Breast epithelium (tissue), 4 donors: Measurements from ENCODE around the gene NUP210. TPM values are rescaled to one million over a fixed set of nuclear protein-coding genes. Genes with fewer than 3 reads are reported as not detected.
A peak's percentile ranks its signal among the peaks of the same experiment; 100 is the strongest.

Source experiments
- DNase-seq, 2 donors: peaks; one replicate each; pipeline ENCODE4 v3.0.0-alpha.2; 2019; ENCODE audit warnings: low spot score in 2 of 2
- H3K27ac ChIP-seq, 2 donors: fragments of 200-600 bp; sonication (generic) in 1 of 2; one replicate each; pipeline ENCODE4 v1.5.1; 2016 to 2019; ENCODE audit warnings: mild to moderate bottlenecking in 1 of 2
- H3K27me3 ChIP-seq, 2 donors: fragments of 200-600 bp; sonication (generic) in 1 of 2; one replicate each; pipeline versions ENCODE4 v1.5.1 to v1.6.0; 2017 to 2019; ENCODE audit warnings: control low read depth in 1 of 2, mild to moderate bottlenecking in 1 of 2
- H3K36me3 ChIP-seq: fragments of 200-600 bp; one replicate; pipeline ENCODE4 v1.5.1; 2019
- H3K4me1 ChIP-seq, 2 donors: fragments of 200-600 bp; sonication (generic); one replicate each; pipeline ENCODE4 v1.5.1; 2016 to 2019; ENCODE audit warnings: control low read depth in 1 of 2
- H3K4me3 ChIP-seq, 3 donors: fragments of 200-600 bp; sonication (generic); 1 replicate in 2 of 3; 2 replicates in 1 of 3; pipeline ENCODE4 v1.5.1; 2016 to 2019; ENCODE audit warnings: mild to moderate bottlenecking in 3 of 3, moderate library complexity in 2 of 3
- H3K9me3 ChIP-seq, 2 donors: fragments of 200-600 bp; sonication (generic) in 1 of 2; one replicate each; pipeline ENCODE4 v1.5.1; 2016 to 2019; ENCODE audit warnings: control low read depth in 1 of 2
- POLR2A ChIP-seq: fragments of 450-650 bp; IDR thresholded peaks from one replicate; pipeline ENCODE4 v1.6.1; 2016; ENCODE audit warnings: antibody characterized with exemption, mild to moderate bottlenecking, moderate library complexity
- POLR2AphosphoS5 ChIP-seq, 3 donors: sonication (generic); formaldehyde crosslinking; IDR thresholded peaks; one replicate each; pipeline ENCODE4 v1.6.1; 2017; ENCODE audit warnings: antibody characterized with exemption in 3 of 3
- intact Hi-C: fragments of 100-400 bp; cut with DNase I; formaldehyde crosslinking; loops from one replicate; pipeline ENCODE4 v1.15.1; 2023; ENCODE audit warnings: low total_unique reads
- total RNA-seq, 3 donors: library from RNA; depleted of rRNA; stranded (reverse); fragments of >200 nt; gene quantifications; one replicate each; pipeline ENCODE4 v1.1.0, GENCODE V29; 2016
- TF ChIP-seq, protein P1 (sequence below), 3 donors: fragments of 450-650 bp; IDR thresholded peaks; one replicate each; pipeline ENCODE4 v1.5.1; 2016 to 2017; ENCODE audit warnings: antibody characterized with exemption in 3 of 3, mild to moderate bottlenecking in 3 of 3, moderate library complexity in 3 of 3

NUP210 gene
- total RNA-seq, 3 donors from 2014 or later, result 2.2 to 15.2 (median 14.7) TPM

DNA sequence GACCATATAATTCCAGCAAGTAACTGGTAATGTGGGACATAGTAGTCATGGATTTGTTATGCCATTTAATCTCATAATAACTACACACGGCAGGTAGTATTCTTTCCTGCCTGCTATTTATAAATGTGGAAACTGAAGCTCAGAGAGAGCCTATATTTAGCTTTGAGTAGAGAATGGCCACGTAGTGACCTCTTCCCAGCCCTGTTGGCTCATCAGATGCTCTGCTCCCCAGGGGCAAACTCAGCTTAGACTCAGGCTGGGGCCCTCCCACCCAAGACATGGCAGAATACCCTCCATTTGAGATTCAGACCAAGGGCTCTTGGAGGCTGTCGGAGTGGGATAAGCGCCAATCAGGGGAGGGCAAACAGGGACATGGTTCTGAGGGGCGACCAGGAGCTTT lies 42.7 kb upstream of the NUP210 start:
- DNase-seq, result no peak

DNA sequence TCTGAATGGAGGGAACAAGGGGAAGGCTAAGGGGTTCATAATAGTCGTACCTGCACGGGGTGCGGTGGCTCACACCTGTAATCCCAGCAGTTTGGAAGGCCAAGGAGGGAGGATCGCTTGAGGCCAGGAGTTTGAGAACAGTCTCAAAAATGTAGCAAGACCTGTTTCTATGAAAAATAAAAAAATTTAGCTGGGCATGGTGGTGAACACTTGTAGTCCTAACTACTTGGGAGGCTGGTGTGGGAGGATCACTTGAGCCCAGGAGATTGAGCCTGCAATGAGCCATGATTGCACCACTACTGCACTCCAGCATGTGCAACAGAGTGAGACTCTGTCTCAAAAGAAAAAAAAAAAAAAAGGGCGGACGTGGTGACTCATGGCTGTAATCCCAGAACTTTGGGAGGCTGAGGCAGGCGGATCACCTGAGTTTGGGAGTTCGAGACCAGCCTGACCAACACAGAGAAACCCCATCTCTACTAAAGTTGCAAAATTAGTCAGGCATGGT lies 42.1 kb upstream of the NUP210 start:
- Histone ChIP-seq H3K27me3 (no peaks in the 10 kb centered on the region), H3K4me3 (no peak overlapping the region), H3K9me3 (no peaks in the 10 kb centered on the region), H3K36me3 (no peaks in the 10 kb centered on the region), H3K4me1 (no peaks in the 10 kb centered on the region), H3K27ac (no peak overlapping the region)
- DNase-seq, result no peak
- TF ChIP-seq, protein P1, sequence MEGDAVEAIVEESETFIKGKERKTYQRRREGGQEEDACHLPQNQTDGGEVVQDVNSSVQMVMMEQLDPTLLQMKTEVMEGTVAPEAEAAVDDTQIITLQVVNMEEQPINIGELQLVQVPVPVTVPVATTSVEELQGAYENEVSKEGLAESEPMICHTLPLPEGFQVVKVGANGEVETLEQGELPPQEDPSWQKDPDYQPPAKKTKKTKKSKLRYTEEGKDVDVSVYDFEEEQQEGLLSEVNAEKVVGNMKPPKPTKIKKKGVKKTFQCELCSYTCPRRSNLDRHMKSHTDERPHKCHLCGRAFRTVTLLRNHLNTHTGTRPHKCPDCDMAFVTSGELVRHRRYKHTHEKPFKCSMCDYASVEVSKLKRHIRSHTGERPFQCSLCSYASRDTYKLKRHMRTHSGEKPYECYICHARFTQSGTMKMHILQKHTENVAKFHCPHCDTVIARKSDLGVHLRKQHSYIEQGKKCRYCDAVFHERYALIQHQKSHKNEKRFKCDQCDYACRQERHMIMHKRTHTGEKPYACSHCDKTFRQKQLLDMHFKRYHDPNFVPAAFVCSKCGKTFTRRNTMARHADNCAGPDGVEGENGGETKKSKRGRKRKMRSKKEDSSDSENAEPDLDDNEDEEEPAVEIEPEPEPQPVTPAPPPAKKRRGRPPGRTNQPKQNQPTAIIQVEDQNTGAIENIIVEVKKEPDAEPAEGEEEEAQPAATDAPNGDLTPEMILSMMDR (IDR thresholded peaks at IDR 0.05), result no peak
- no peak for TF ChIP-seq POLR2A
- TF ChIP-seq POLR2AphosphoS5 (IDR thresholded peaks at IDR 0.05), result no peak
- intact Hi-C loops, result no loop called here

More for the DNA sequence above, 42.7 kb upstream of the NUP210 start:
- H3K9me3 ChIP-seq, result no peaks in the 10 kb centered on the region
- no peak overlapping the region for H3K4me3 ChIP-seq
- TF ChIP-seq POLR2A (no peak), POLR2AphosphoS5 (IDR thresholded peaks at IDR 0.05) (no peak)
- TF ChIP-seq, protein P1 (IDR thresholded peaks at IDR 0.05), result no peak
- no peaks in the 10 kb centered on the region for H3K27me3 ChIP-seq
- no peaks in the 10 kb centered on the region for H3K36me3 ChIP-seq
- no peak overlapping the region for H3K27ac ChIP-seq
- no peaks in the 10 kb centered on the region for H3K4me1 ChIP-seq
- intact Hi-C loops, result no loop called here

DNA sequence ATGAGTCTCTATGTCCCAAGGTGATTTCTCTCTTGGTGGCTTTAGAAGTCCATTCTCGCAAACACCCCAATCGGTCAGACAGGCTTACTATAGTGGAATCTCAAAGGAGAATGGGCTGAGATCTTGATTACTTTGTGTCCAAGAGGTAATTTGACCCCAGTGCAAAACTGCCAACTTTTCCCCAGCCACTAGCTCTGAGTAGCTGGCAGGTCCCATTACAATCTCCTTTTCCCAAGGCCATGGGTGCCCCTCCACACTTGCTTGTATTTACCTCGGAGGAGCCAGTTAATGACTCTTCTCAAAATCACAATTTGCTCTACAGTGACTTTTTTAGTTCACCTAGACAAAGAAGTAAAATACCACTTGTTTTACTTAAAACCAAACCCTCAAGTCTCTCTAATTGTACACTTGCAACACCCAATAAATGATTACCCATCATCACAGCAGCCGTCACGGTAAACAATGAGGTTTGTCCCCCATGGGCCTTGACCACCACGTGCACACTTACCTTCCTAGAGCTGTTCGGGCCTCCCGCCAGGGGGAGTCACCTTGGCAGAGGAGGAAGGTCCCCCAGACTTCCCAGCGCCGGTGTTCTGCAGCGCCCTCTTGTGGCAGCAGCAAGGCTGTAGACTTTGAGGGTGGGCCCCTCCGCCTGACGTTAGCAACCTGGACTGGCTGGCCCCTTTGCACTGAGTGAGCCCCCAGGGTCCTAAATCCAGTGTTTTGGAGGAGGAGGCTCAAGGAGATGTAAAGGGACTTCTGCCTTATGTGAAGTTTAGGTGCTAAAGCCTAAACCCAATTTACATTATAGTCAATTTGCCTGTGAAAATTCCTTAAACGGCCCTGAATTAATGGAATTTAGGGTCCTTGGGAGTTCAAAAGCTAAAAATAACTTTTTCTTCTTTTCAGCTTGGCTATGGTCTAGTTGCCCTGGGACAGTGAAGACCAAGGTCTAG lies 41.3 kb upstream of the NUP210 start:
- DNase-seq, result no peak
- Histone ChIP-seq H3K36me3 (no peaks in the 10 kb centered on the region), H3K9me3 (no peaks in the 10 kb centered on the region), H3K27ac (no peak overlapping the region), H3K4me1 (no peaks in the 10 kb centered on the region), H3K4me3 (no peak overlapping the region), H3K27me3 (no peaks in the 10 kb centered on the region)
- TF ChIP-seq, protein P1 (IDR thresholded peaks at IDR 0.05), result peak in 1 of 3 donors; percentile 22
- TF ChIP-seq POLR2AphosphoS5 (IDR thresholded peaks at IDR 0.05), result no peak
- intact Hi-C loops, result no loop called here

DNA sequence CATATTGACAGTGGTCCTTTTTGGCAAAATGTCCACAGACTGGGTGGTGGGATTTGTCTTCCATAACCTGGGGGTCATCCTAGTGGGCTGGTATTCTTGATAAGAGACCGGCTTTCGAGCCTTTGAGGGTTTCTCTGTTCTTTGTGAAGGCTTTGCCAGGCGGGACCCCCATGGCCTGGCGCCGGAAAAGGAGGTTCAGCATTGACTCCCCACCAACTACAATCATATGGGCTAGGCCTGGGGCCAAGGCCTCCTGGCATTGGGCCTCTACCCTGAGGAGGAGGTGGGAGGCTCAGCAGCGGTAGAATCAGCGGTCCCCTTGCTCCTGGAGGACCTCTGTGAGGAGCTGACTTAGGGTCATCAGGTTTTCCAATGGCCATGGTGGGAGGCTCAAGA lies 40.2 kb upstream of the NUP210 start:
- DNase-seq, result no peak
- Histone ChIP-seq H3K27me3 (no peaks in the 10 kb centered on the region), H3K4me3 (no peak overlapping the region), H3K27ac (no peak overlapping the region), H3K36me3 (no peaks in the 10 kb centered on the region), H3K4me1 (no peaks in the 10 kb centered on the region), H3K9me3 (no peaks in the 10 kb centered on the region)
- TF ChIP-seq, protein P1 (IDR thresholded peaks at IDR 0.05), result no peak
- TF ChIP-seq POLR2AphosphoS5 (IDR thresholded peaks at IDR 0.05) (no peak), POLR2A (no peak)
- intact Hi-C loops, result no loop called here
